HT-29 (cell line): ENCODE data around the gene XRCC5. TPM values are rescaled to one million over a fixed set of nuclear protein-coding genes. Genes with fewer than 3 reads are reported as not detected.

Experiments used
- DNase-seq: peaks from one replicate; pipeline ENCODE4 v3.0.0-alpha.2; 2015; ENCODE audit warnings: low spot score
- total RNA-seq: library from RNA; depleted of rRNA; stranded (reverse); fragments of >200 nt; shearing (Covaris generic); gene quantifications from 2 replicates; pipeline ENCODE4 v1.2.3, GENCODE V29; 2014; rRNA removed

Gene XRCC5
- total RNA-seq, 1 experiment from 2014 or later = 142 TPM

GRCh38 chr2:216224388-216224787, 115.2 kb downstream of the XRCC5 start:
- DNase-seq = no peak

GRCh38 chr2:216229277-216229914, 120.2 kb downstream of the XRCC5 start:
- DNase-seq = no peak

- DNase-seq = no peak
These were observed 122.7 kb downstream of the XRCC5 start for GRCh38 chr2:216231867-216232266.

- no peak for DNase-seq
These were observed 123.6 kb downstream of the XRCC5 start for GRCh38 chr2:216232721-216233120.

- no peak for DNase-seq
These were observed 124.3 kb downstream of the XRCC5 start for GRCh38 chr2:216233281-216233995.

GRCh38 chr2:216234106-216234505, 125.0 kb downstream of the XRCC5 start:
- DNase-seq = no peak

GRCh38 chr2:216235462-216235861, 126.3 kb downstream of the XRCC5 start:
- DNase-seq = no peak

- DNase-seq = no peak
These were observed 126.7 kb downstream of the XRCC5 start for GRCh38 chr2:216235896-216236295.

GRCh38 chr2:216236486-216236885, 127.3 kb downstream of the XRCC5 start:
- DNase-seq = no peak

GRCh38 chr2:216242365-216242764, 133.2 kb downstream of the XRCC5 start:
- DNase-seq = no peak

- no peak for DNase-seq
These were observed 133.9 kb downstream of the XRCC5 start for GRCh38 chr2:216243026-216243425.

- DNase-seq = no peak
These were observed 136.3 kb downstream of the XRCC5 start for GRCh38 chr2:216245391-216245975.

- no peak for DNase-seq
These were observed 137.6 kb downstream of the XRCC5 start for GRCh38 chr2:216246766-216247165.

Other genes with a start within 250 kb of the XRCC5 start
- gene MREG, start 95.8 kb upstream of the XRCC5 start, total RNA-seq = 11.9 and 13.8 TPM in 2 replicates
- gene PECR, start 27.5 kb upstream of the XRCC5 start, total RNA-seq = 15.6 and 26.5 TPM in 2 replicates
- 0.08 and 0.53 TPM in 2 replicates for gene TMEM169, start 27.4 kb upstream of the XRCC5 start, total RNA-seq